ENCODE data around the gene TMEM255B.

The TMEM255B gene

DNA sequence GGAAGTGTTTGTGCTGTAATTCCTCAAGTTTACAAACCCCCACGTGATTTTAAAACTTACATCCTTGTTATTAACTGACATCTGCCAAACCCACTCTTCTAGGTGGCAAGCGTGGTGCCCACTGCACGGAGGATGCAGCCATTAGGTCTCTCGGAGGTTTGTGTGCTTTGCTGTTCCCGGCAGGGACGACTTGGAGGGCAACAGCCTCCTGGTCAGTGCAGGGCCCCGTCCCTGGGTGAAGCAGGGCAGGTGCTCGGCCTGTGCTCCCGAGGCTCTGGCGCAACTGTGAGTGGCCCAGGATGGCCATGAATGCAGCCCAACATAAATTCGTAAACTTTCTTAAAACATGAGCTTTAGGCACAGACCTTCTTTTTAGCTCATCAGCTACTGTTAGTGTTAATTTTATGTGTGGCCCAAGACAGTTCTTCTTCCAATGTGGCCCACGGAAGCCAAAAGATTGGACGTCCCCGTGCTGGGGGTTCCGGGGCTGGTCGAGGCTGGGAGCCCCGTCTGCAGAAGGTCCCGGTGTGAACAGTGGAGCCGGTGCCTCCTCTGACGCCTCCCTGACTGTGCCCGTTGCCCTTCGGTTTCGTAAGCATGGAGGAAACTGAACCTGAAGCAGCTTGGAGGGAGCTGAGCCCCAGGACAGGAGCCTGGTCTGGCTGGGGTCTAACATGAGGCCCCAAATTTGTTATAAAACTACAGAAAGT lies 93.0 kb downstream of the TMEM255B start:
- DNase-seq: no peak

DNA sequence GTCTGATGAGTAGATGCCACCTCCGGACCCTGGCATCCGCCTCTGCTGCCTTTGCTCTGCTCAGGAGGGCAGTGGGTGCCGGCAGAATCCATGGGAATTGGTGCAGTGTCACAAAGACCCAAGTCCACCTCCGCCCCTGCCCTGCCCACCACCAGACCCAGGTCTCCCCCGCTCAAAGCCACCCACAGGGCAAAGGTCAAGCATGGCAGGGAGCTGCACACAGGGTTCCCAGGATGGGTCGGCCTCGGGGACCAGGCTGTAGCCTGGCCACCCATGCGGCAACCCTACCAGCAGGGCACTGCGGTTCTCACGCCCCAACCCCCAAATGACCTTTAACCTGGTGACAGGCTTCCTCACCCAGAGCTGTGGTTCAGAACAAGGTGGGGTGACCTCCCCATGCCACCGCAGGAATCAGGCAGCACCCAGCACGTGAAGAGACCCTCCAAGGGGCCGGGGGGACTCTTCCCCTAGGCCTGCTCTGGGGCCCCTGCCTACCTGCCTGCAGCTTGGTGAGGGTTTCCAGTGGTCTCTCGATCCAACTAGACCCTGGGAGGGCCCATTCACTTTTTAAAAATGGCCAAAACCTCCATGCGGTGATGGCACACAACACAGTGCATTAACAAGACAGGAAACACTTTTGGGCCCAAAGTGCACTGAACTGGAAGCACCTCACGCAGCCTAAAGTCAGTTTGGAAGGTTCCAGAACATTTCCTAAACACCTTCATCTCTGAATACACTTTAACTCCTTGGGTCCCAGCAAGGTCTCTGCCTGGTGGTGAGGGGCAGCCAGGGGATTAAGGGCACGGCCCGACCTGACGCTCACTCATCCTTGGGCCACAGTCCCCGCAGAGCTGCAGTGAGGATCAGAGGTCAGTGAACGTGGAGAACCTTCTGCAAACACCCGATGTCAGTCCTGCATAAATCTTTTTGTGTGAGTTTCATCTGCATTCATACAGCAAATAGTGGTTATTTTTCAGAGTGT lies 93.8 kb downstream of the TMEM255B start:
- no peak for DNase-seq

DNA sequence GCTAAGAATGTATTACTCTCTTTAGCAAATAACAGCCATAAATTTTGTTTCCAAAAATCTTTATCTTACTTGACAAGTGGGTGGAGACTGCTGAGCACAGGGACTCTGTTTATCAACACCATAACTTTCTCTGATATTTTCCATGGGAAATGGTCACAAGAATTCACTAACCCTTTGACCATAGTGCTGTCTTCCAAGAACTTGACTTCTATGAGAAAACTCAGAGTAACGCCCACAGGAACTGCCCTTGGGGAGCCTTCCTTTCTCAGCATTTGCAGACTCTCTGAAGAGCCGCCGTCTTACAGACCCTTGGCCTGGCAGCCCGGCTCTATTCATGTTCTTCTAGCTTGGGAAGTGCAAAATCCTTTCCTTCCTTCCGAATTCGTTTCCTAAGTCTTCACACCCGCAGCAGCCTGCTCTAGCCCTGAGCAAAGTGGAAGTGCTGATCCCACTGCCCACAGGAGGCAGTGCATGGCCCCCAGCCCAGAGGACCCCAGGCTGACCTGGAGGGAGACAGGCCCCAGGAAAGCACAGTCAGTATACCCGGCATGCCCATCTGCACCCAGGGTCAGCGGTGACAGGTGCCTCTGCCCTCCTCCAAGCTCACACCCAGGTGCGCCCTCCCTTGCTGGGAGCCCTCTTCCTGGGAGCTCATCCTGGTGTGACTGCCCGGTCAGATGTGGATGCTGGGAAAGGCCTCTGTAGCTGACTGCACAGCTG lies 94.7 kb downstream of the TMEM255B start:
- DNase-seq: no peak

DNA sequence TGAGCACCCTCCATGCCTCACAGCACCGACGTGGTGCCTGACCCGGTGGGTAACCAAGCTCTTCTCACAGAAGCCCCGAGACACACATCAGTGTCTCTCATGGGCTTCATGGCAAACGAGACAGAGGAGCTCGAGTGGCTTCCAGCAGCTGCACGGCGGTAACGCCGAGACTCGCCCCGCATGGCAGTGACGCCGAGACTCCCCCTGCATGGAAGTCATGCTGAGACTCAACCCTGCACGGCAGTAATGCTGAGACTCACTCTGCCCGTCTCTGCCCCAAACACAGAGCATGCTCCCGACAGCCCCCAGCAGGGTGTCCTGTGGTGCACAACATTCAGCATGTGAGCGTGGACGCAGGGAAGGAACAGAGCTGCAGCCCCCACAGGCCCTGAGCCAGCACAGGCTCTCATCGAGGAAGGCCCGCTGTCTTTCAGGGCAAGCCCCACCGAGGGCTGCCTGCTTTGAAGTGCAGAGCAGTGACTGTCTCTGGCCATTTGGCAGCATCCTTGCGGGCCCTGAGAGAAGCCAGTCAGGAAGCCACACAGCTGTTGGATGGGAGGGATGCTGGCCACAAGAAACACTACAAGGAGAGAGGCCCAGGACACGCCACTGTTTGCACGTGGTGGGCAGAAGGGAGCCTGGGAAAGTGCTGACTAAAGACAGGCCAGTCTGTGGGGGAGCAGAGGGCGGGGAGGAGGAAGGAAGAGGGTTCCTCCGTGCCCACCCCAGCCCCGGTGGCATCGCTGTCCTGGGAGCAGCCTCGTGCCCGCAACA lies 95.4 kb downstream of the TMEM255B start:
- DNase-seq: peak; percentile 73

DNA sequence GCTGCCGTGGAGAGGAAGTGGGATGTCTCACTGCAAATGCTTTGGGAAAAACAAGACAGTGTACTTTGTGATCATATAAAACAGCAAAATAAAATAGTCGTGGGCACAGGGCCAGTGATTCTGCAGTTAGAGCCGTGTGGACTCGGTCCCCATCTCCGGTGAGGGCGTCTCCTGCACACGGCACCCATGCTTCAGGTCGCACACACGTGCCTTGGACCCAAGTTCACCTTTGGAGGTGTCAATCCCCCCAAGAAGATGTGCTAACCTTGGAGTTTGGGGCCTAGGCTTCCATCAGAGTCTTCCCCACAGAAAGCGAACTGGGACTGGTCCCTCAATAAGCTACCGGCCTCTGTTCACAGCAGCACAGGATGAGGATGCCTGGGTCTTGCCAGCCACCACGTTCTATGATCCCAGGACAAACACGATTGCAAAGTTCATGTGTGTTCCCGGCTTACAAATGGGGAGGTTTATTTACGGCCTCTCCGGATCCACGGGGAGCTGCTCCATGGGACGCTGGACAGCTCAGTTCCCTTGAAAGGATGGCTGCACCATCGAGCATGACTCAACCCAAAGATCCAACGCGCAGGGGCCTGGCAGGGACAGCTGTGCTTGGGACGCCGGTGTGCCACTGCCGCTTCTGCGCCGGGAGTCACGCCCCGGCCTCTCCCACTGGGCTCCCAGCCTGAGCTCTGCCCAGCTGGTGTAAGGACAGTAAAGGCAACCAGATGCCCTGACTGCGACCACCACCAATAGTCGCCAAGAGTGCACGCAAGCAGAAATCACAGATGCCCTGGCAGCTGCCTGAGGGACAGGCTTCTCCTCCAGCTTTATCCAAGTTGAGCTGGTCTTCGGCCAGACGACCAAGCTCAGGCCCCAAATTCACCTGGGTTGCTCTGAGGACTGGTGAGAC lies 96.2 kb downstream of the TMEM255B start:
- DNase-seq: peak; percentile 46

DNA sequence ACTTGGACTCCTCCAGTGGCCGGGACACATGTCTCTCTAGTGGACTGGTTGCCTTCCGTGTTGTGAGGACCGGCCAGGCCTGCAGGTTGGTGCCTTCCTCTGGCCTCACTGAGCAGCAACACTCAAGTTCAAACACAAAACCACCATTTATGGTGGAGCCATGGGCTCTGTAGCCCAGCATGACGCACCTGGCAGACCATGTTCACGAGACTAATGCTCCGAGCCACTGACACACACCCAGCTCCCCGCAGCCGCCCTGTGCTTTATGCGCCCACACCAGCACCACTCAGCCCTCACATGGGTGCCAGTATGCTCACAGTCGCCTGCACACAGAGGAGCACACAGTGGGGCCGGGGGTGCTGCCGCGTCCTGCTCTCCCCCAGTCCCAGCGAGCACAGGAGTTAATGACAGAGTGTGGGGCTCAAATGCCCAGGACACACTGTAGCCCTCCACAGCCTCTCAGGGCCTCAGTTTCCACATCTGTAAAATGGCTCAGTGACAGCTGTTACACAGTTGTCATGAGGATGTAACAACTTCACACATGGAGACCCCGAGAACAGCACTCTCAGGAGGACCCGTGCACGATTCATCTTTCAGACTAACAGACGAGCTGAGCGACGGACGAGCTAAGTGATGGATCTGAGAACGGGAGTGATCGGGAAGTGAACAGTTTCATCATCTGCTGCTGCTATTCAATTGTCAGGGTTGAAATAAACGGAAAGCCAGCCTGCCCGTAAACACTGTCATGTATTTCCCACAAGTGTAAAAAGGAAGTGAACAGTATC lies 97.1 kb downstream of the TMEM255B start:
- DNase-seq: no peak

DNA sequence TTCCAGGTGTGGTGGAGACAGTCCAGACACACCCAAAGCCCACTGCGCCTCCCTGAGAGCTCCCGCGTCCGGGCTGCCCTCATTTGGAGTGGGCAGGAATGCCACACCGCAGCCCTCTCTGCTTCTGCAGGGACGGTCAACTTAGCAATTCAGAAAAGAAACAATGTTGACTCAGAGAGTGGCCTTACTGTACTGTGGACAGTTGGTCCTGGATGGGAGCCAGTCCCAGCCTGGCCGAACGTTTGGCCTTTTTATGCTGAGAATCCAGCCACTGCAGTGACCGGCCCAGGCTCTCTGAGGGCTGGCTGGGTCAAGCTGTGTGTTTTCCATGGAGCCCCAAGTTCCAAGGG lies 97.7 kb downstream of the TMEM255B start:
- DNase-seq: no peak

DNA sequence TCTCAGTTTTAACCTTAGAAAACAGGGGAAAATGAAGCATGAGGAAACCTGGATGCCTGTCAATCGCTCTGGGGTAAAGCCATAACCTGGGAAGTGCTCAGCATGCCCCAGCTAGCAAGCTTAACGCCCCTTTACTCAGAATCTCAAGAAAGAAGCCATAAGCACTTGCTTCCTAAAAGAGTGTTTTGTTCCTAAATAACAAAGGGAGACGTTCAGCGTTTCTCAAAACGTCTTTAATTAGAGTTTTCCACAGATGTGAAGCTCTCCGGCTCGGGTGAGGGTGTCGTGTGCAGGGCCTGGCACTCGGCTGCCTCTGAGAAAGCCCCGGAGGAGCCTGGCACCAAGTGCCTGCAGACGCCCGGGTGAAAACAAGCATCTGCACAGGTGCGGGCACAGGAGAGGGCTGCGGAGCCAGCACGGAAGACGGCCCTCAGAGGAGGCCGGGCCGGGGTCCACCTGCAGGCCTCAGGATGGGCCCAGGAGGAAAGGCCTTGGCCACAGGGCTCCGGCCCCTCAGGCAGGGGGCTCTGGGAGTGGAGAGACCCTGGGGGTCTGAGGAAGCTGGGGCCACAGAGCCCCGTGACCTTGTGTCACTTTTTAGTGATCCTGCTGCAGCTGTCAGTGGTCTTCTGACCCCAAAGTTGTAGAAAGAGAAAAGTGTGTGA lies 98.6 kb downstream of the TMEM255B start:
- no peak for DNase-seq

DNA sequence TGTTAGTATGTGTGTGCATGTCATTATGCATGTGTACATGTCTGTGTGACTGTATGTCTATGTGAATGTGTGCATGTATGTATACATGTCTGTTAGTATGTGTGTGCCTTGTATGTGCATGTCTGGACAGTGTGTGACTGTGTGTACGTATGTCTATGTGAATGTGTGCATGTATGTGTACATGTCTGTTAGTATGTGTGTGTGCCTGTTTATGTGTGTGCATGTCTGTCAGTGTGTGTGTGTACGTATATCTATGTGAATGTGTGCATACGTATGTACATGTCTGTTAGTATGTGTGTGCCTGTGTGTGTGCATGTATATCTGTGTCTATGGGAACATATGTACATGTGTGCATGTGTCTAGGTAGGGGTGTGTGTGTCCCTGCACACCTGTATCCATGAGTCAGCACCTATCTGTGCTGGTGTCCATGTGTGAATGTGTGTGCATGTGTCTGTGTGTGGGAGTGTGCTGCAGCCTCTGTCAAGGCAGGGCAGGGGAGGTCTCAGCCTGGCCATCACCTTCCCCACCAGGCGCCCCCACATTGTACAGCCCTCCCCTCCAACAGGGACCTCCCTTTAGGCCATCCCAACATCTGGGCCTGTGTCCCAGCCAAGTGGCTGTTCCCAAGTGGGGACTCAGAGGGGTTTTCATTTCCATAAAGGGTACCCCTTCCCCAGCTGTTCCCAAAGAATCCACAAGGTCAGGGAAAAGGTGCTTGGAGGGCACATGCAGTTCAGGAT lies 100.5 kb downstream of the TMEM255B start:
- no peak for DNase-seq

DNA sequence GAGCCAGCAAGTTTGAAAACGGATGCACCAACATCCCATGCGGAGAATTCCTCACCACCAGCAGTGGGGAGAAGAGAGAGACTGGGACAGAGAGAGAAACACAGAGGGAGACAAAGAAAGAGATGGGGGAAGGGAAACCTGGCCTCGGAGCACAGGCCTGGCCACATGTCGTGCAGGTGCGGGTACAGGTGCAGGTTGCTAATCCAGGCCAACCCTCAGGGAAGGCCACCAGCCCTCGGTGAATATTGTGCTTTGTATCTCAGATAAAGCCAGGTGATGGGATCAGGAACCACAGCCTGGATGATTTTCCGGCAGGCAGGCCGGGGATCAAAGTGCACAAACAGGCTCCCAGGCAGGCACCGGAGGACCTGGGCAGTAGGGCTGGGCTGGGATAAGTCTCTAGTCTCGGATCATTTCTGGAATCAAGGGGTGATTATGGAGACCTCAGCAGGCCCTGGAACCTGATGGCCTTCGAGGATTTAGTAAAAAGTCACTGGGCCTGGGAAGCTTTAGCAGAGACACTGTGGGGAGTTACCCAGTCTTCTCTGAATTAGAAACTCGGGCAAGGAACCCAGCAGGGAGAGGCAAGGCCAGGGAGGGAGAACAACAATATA lies 101.1 kb downstream of the TMEM255B start:
- DNase-seq: no peak

DNA sequence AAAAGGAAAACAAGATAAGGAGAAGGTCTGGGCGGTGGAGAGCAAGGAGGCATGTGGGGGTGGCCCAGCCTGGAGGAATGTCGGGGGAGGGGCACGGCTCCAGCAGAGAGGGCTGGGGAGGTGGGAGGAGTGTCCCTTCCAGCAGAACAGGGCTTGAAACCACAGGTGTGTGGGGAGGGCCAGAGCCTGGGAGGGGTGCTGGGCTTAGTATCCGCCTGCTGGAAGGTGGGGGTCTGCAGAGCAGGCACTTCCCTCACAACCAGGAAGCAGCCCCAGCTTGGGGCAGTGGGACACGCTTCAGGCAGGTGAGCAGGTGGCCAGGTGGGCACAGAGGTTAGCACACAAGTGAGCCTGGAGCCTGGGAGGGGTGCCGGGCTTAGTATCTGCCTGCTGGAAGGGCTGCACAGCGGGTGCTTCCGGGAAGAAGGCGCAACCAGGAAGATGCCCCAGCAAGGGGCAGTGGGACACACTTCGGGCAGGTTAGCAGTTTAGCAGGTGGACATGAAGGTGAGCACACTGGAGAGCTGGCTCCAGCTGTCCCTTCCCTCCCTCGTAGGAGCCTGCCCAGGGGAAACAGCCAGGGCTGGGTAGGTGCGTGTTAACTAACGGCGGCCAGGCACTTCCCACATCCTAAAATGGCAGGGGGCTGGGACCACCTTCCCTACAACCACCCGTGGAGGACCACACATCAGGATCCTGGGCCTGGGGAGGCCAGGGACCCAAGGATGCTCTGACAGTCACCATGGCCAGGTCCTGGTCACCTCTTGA lies 101.8 kb downstream of the TMEM255B start:
- peak; percentile 41 for DNase-seq

DNA sequence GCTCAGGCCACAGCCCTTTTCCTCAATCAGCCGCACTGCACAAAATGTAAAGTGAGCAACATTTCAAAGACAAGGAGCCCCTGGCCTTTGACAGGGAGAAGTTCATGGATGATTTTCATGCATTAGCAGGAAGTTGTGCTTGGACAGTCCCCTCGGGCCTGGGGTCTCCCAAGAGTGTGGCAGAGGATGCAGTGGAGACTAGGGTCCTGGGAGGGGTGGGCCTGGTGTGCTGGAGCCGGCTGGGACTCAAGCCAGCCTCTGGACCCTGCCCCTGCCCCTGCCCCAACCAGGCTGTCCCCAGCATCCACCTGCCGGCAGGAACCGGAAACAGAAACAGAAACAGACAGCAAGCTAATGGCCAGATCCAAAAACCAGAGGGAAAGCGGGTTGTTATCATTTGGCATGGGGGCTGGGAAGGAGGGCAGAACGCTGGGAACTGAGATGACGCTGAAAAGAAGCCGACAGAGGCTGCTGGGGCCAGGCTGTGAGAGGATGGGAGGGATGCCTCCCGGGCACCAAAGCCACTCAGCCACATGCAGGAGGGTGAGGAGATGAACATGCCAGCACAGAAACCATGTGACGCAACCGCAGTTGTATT lies 102.5 kb downstream of the TMEM255B start:
- no peak for DNase-seq

DNA sequence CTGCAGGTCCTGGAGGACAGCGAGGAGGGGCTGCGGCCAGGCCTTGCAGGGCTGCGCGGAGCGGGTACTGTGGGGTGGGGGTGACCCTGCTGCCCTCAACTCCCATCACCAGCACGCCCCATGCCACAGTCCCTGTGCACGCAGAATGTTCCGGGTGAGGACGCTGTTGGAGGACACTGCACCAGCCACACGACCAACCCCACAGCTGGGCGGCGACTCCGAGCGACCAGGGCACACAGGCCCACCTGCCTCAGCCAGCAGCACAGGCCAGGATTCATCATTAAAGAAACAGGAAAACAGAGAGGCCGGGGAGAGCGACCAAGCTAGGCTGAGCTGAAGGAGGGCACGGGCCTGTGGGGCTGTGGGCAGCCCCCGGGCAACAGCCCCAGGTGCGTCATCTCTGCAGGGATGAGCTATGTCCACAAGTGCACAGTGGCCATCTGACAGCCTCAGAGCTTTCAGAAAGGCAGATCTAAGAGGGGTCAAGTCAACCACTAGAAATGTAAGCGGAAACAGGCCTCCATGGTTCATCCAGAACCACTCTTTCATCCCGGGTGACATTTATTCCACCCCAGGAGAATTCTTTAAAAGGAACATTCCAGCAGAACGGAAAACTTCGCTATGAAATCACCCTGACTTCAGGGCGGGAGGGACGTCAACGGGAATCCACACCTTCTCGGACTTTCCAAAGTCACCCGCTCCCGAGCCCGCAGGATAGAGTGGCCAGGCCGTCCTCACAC lies 103.3 kb downstream of the TMEM255B start:
- DNase-seq: peak; percentile 31

DNA sequence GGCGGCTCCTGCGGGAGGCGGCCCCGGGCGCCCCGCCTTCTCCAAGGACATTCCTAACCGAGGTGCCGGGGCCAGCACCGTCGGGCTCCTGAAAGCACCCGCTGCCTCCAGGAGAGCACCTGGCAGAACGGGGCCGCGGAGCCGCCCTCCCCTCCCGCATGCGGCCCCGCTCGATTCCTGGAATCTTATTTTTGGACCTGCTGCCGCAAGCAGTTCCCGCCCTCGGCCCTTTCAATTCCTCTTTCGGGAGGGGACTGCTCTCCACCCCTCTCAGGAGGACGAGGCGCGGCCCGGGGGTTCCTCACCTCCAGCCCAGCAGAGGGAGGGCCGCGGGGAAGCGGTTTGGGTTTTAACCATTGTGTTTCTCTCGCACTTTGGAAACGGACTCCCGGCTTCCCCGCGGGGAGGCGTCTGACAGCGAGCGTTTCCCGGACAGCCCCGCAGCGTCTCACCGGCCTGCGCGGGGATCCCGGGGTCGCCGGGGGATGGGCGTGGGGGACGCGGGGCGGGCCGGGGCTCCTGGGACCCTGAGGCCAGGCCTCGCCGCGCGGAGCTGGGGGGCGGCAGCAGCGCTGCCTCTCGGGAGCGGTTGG lies 104.0 kb downstream of the TMEM255B start:
- peak; percentile 39 for DNase-seq

DNA sequence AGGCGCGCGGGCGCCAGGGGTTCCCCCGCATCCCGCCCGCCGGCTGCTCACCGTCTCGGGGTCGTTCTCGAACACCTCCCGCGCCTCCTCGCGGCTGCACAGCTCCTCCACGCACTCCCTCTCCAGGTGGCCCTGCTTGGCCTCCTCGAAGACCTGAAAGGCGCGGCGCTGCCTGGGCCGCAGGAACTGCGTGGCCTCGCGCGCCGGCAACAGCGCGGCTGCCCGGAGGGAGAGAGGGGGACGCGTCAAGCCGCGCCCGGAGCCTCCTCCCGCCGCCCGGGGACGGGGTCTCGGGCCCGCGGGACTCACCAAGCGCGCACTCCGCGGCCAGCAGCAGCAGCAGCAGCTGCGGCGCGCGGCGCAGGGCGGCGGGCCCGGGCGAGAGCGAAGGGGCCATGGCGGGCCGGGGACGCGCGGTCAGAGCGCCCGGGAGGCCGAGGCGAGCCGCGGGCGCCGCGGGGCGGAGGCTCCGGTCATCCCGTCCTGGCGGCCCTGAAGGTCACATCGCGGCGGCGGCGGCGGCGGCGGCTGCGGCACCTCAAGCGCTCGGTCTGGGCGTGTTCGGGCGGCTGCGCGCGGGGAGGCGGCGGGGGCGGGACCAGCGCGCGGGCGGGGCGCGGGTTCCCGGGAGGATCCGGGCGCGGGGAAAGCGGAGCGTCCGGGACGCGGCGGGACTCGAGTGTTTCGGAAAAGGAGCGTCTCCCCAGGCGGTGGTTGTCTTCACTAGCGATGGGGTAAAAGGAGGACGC lies 104.7 kb downstream of the TMEM255B start, which contains the start of gene GAS6:
TSS of gene GAS6 (minus strand) at position 553 of the 749 bp plus-strand sequence. CDS start at position 397, 156 bp downstream.
- DNase-seq: peak; percentile 50

All from fibroblast of skin of back (primary cell).